Fibroblast of lung (primary cell): ENCODE data around the gene C11orf68.

Experiments used
- EZH2 ChIP-seq: IDR thresholded peaks from 2 replicates; pipeline ENCODE4 v1.5.1; 2012; ENCODE audit warnings: low read length, control low read depth, mild to moderate bottlenecking; ENCODE audit errors: missing control alignments
- TF ChIP-seq, protein P1 (sequence below), 2 donors: IDR thresholded peaks in 1 of 2; conservative IDR thresholded peaks in 1 of 2; 1 replicate in 1 of 2; 2 replicates in 1 of 2; pipeline ENCODE4 v1.5.1; 2011 to 2012; ENCODE audit warnings: low read length in 2 of 2, control low read depth in 1 of 2, inconsistent platforms in 1 of 2, low read depth in 1 of 2, mild to moderate bottlenecking in 1 of 2

DNA sequence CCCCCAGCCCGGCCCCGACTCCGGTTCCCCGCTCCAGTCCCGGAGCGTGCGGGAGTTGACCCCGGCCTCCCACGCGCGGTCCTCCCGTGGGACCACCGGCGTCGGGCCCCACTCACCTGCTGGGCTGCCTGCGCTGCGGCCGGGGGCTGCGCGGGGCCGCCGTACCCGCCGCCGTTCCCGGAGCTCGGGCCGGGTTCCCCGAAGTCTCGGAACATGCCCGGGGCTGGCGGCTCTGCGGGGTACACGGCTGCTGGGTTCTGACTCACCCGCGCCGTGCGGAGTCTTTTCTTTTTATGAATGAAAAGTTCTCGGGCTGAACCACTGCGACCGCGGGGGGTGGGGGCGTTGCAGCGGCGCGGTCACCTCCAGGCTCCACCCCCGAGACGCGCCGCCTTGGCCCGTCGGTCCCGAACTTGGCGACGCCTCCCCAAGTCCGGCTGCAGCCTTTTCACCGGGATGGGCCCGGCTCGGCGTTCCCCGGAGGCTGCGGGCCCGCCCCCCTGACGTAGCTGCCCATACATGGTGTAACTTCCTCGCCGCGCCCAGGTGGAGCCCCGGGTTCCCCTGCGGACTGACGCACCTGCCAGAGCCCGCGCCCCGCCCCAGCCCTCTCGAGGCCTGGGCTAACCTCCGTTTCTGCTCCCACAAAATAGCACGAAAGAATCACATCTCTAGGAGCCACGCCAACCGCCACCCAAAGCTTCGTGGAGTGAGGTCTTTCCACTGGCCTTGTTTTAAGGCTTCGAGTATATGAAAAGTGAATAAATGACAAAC, 18.6 kb downstream of the C11orf68 start, which contains the start of gene FOSL1:
- TF ChIP-seq, protein P1, sequence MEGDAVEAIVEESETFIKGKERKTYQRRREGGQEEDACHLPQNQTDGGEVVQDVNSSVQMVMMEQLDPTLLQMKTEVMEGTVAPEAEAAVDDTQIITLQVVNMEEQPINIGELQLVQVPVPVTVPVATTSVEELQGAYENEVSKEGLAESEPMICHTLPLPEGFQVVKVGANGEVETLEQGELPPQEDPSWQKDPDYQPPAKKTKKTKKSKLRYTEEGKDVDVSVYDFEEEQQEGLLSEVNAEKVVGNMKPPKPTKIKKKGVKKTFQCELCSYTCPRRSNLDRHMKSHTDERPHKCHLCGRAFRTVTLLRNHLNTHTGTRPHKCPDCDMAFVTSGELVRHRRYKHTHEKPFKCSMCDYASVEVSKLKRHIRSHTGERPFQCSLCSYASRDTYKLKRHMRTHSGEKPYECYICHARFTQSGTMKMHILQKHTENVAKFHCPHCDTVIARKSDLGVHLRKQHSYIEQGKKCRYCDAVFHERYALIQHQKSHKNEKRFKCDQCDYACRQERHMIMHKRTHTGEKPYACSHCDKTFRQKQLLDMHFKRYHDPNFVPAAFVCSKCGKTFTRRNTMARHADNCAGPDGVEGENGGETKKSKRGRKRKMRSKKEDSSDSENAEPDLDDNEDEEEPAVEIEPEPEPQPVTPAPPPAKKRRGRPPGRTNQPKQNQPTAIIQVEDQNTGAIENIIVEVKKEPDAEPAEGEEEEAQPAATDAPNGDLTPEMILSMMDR (conservative IDR thresholded peaks at IDR 0.05 in 1 of 2, IDR thresholded peaks at IDR 0.05 in 1 of 2; ENCODE audit: low read depth in 1 of 2, low read length in 2 of 2), result no peak
- no peak for TF ChIP-seq EZH2
